CD4-positive, alpha-beta T cell treated with Interleukin-1 beta for 1 hour (primary cell): ENCODE results near the gene PLCB3.
A peak's percentile ranks its signal among the peaks of the same experiment; 100 is the strongest.

ENCODE experiments used
- DNase-seq, 2 donors: peaks; one replicate each; pipeline ENCODE4 v3.0.0-alpha.2; 2020 to 2022

PLCB3 gene

GRCh38 chr11:64222651-64223000 lies 28.7 kb upstream of the PLCB3 start:
- DNase-seq: no peak

DNA sequence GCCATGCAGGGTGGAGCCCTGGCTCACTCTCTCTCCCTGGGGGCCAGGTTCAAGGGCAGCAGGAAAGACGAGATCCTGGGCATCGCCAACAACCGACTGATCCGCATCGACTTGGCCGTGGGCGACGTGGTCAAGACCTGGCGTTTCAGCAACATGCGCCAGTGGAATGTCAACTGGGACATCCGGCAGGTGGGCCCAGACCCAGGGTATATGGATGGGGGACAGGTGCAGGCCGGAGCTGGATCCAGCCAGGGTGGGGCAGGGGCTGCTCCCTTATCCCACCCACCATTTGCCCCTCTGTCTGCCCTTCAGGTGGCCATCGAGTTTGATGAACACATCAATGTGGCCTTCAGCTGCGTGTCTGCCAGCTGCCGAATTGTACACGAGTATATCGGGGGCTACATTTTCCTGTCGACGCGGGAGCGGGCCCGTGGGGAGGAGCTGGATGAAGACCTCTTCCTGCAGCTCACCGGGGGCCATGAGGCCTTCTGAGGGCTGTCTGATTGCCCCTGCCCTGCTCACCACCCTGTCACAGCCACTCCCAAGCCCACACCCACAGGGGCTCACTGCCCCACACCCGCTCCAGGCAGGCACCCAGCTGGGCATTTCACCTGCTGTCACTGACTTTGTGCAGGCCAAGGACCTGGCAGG lies 28.2 kb upstream of the PLCB3 start:
- no peak for DNase-seq

- no peak for DNase-seq
These were observed 27.0 kb upstream of the PLCB3 start for GRCh38 chr11:64224151-64224890.

- no peak for DNase-seq
These were observed 26.3 kb upstream of the PLCB3 start for GRCh38 chr11:64224891-64225607.

- DNase-seq: peak; percentile 86 to 88
These were observed 25.5 kb upstream of the PLCB3 start, which contains the start of the genes NUDT22 and TRPT1 for GRCh38 chr11:64225608-64226506. Gene NUDT22, plus strand, starts transcription at chr11:64226274. Its CDS starts 379 bp downstream, at chr11:64226653. Gene TRPT1, minus strand, starts transcription at chr11:64226186. Its CDS starts 326 bp downstream, at chr11:64225860.

DNA sequence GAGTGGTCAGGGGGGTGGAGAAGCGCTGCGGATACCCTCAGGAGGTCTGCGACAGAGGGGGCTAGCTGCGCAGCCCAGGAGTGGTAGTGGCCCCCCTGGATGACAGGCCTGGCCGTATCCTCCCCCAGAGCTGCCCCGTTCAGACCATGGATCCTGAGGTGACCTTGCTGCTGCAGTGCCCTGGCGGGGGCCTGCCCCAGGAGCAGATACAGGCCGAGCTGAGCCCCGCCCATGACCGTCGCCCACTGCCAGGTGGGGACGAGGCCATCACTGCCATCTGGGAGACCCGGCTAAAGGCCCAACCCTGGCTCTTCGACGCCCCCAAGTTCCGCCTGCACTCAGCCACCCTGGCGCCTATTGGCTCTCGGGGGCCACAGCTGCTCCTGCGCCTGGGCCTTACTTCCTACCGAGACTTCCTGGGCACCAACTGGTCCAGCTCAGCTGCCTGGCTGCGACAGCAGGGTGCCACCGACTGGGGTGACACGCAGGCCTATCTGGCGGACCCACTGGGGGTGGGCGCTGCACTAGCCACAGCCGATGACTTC lies 24.8 kb upstream of the PLCB3 start:
- DNase-seq: peak; percentile 69 to 70

DNA sequence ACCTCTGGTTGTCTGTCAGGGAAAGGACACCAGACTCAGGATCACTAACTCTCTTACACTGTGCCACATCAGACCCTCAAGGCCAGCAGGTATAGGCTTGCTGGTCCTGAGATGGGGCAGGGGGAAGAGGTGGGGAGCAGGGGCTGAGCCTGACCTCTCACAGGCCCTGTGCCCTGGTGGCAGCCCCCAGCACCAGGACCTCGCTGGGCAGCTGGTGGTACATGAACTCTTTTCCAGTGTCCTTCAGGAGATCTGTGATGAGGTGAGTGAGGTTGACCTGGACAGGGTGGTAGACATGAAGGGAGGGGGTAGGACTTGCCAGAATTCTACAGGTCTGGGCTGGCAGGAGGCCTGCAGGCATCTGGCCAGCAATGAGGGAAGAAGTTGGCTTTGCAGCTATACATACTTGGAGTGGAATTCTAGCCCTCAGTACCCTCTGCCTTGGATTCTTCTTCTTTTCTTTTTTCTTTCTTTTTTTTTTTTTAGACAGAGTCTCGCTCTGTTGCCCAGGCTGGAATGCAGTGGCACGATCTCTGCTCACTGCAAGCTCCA lies 23.8 kb upstream of the PLCB3 start:
- DNase-seq: no peak

DNA sequence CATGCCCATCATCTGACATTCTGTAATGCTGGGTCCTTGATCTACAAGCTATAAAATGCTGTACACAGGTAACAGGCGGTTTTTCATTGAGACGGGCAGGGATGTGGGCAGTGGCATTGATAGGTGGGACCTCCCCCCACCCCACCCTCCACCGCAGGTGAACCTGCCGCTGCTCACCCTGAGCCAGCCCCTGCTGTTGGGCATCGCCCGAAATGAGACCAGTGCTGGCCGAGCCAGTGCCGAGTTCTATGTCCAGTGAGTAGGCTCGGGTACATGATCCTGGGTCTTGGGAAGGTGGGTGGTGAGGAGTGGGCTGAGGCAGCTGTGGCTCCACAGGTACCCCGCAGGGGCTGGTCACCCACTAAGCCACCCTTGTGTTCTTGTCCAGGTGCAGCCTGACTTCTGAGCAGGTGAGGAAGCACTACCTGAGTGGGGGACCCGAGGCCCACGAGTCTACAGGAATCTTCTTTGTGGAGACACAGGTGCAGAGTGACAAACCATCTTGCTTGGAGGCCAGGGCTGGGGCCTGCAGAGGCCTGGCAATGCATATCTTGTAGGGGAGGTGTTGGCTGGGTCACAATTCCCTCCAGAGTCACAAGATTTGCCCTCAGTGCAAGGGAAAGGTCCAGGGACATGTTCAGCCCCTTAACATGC lies 22.1 kb upstream of the PLCB3 start:
- DNase-seq: no peak

- no peak for DNase-seq
These were observed 21.6 kb upstream of the PLCB3 start for GRCh38 chr11:64229744-64230170.

DNA sequence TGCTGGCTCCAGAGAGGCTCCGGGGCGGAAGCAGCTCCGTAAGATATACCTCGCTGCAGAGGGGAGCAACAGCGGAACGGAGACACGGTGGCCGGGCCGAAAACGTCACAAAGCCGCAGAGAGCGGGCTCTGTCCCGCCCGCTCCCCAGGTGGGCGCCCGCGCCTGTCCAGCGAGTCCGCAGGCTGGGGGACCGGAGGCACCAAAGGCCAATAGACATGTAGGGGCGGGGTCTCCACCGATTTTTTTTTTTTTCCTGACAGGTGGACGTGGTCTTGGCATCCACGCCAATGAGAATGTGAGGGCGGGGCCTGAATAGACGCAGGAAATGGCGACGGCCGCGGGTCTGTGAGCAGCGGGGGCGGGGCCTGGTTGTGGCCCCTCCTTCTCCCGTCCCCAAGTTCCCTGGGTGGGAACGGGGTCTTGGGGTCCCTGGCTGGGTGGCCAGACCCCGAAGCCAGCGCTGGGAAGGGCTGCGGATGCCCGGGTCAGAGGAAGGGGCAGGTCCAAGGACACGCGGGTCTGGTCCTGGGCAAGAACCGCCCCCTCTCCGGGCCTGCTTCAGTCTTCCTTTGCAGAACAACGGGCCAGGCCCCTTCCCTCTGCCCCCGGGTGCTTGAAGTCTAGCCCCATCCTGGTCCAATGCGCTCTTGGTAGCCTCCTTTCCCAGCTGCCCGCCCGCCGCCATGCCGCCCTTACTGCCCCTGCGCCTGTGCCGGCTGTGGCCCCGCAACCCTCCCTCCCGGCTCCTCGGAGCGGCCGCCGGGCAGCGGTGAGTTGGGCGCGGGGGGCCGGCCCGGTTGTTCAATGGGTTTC lies 21.0 kb upstream of the PLCB3 start, which contains the start of gene DNAJC4:
Gene DNAJC4, plus strand, starts transcription at position 378 of the 814 bp plus-strand sequence. Its CDS starts 307 bp downstream, at position 685.
- DNase-seq: peak; percentile 91

- DNase-seq: no peak
These were observed 20.4 kb upstream of the PLCB3 start for GRCh38 chr11:64230985-64231365.

- DNase-seq: no peak
These were observed 19.8 kb upstream of the PLCB3 start for GRCh38 chr11:64231546-64231945.

DNA sequence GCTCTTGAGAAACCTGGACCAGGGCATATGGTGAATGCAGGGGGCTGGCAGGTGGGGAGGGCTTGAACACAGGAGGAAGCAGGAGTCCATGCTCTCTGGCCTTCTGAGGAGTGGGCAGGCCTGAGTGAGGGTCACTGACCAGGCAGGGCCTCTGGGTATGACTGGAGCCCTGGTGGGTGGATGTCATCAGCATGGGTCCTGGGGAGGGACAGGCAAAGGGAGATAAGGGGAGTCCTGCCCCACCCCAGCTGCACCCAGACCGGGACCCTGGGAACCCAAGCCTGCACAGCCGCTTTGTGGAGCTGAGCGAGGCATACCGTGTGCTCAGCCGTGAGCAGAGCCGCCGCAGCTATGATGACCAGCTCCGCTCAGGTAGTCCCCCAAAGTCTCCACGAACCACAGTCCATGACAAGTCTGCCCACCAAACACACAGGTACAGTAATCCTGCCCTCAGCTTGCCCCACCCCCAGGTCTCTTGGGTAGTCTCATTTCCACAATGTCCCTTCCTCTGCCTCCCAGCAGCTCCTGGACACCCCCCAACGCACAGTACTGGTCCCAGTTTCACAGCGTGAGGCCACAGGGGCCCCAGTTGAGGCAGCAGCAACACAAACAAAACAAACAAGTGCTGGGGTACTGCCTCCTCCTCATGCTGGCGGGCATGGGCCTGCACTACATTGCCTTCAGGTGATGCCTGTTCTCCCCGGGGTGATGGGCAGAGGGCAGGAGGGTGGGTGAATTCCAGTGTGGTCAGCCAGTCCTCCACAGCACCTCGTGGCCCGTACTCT lies 19.0 kb upstream of the PLCB3 start:
- no peak for DNase-seq

DNA sequence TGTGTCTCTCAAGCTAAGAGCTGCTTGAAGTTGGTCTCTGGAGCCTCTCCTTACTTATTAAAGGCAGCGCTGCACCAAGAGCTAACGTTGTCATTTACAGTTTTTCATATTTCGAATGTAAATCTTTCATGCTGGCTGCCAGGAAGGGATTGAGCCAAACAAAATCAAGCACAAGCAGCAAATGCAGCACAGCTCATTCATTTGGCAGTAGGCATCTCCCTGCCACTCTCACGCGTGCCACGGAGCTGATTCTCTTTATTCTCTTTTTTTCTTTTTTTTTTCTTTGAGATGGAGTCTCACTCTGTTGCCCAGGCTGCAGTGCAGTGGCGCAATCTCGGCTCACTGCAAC lies 18.4 kb upstream of the PLCB3 start:
- no peak for DNase-seq

- DNase-seq: peak; percentile 81
These were observed 17.3 kb upstream of the PLCB3 start, which contains the start of gene VEGFB for GRCh38 chr11:64233913-64234586. Gene VEGFB, plus strand, starts transcription at chr11:64234584. Its CDS starts 250 bp downstream, at chr11:64234834.

- peak; percentile 45 to 50 for DNase-seq
These were observed 16.5 kb upstream of the PLCB3 start for GRCh38 chr11:64234647-64235379.

DNA sequence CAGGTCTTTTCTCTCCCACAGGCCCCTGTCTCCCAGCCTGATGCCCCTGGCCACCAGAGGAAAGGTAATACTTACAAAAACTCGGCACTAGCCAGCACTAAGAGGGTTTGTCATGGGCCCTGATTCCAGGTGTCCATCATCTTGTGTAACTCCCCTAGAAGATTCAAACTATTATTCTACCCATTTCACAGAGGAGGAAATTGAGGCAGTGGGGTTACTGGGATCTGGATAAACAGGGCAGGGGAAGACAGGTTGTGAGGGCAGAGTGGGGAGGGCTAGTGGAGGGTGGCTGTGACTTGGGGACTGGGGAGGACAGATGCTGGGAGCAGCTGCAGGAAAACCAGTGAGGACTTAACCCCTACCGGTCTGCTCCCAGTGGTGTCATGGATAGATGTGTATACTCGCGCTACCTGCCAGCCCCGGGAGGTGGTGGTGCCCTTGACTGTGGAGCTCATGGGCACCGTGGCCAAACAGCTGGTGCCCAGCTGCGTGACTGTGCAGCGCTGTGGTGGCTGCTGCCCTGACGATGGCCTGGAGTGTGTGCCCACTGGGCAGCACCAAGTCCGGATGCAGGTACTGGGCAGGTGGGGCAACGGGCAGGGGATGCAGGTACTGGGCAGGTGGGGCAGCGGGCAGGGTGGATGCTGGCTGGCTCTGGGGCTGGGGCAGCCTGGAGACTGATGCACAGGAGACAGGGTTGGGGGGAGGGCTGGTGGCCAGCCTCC lies 15.7 kb upstream of the PLCB3 start:
- no peak for DNase-seq
